Epithelial cell of esophagus (primary cell): ENCODE measurements around the gene CLK4.

Experiments
- DNase-seq: peaks from one replicate; pipeline ENCODE4 v3.0.0; 2010; ENCODE audit warnings: low read depth
- H3K4me3 ChIP-seq: 2 replicates; pipeline ENCODE4 v1.5.1; 2011; ENCODE audit warnings: mild to moderate bottlenecking, low read length, control low read depth
- CTCF ChIP-seq: IDR thresholded peaks from 2 replicates; pipeline ENCODE4 v1.5.1; 2011; ENCODE audit warnings: low read depth, mild to moderate bottlenecking, low read length, control low read depth, inconsistent platforms; ENCODE audit not compliant: insufficient read depth; ENCODE audit errors: missing control alignments

Gene CLK4

GRCh38 chr5:178670351-178670885 is 43.6 kb upstream of the CLK4 start:
- DNase-seq, result no peak
- no peak overlapping the region for H3K4me3 ChIP-seq
- TF ChIP-seq CTCF, result no peak

GRCh38 chr5:178668579-178668978 is 41.7 kb upstream of the CLK4 start:
- DNase-seq, result no peak
- no peak overlapping the region for H3K4me3 ChIP-seq
- no peak for TF ChIP-seq CTCF

GRCh38 chr5:178667688-178668087 is 40.8 kb upstream of the CLK4 start:
- H3K4me3 ChIP-seq, result no peak overlapping the region
- no peak for DNase-seq
- TF ChIP-seq CTCF, result no peak

- no peak for DNase-seq
Measured at GRCh38 chr5:178667101-178667500, 40.3 kb upstream of the CLK4 start.

GRCh38 chr5:178664141-178664540 is 37.3 kb upstream of the CLK4 start:
- no peak overlapping the region for H3K4me3 ChIP-seq
- no peak for TF ChIP-seq CTCF
- no peak for DNase-seq

More at GRCh38 chr5:178667101-178667500, 40.3 kb upstream of the CLK4 start:
- H3K4me3 ChIP-seq, result no peak overlapping the region
- no peak for TF ChIP-seq CTCF

GRCh38 chr5:178662541-178662860 is 35.7 kb upstream of the CLK4 start:
- no peak for TF ChIP-seq CTCF
- no peak for DNase-seq
- no peak overlapping the region for H3K4me3 ChIP-seq

- H3K4me3 ChIP-seq, result no peak overlapping the region
- TF ChIP-seq CTCF, result no peak
- no peak for DNase-seq
Measured at GRCh38 chr5:178661836-178662540, 35.1 kb upstream of the CLK4 start.
